Measurements from ENCODE around the gene AGPAT2. TPM values are rescaled to one million over a fixed set of nuclear protein-coding genes. Genes with fewer than 3 reads are reported as not detected.

The AGPAT2 gene
- total RNA-seq, 2 donors from 2014 or later, result 50.2 to 66.8 TPM

DNA sequence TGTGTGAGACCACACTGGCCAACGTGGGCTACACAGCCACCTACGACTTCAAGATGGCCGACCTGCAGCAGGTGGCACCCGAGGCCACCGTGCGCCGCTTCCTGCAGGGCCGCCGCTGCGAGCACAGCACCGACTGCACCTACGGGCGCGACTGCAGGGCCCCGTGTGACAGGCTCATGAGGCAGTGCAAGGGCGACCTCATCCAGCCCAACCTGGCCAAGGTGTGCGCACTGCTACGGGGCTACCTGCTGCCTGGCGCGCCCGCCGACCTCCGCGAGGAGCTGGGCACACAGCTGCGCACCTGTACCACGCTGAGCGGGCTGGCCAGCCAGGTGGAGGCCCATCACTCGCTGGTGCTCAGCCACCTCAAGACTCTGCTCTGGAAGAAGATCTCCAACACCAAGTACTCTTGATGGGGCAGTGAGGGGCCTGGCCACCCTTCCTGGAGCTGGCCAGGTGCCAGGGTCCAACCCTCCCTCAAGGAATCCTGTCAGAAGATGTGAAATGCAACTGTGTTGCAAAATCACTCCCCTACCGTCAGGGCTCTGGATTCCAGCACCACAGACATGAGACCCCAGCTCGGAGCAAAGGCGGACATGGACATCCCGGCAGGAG, 36.2 kb upstream of the AGPAT2 start:
- peaks cover 8 to 19% of the 10 kb centered on the region in 2 donors for H3K4me1 ChIP-seq (ENCODE audit: control insufficient read depth in 1 of 2, low read depth in 2 of 2)
- ATAC-seq (ENCODE audit: insufficient number of reproducible peaks, low FRiP score, low read depth) (no peak), DNase-seq (ENCODE audit: low spot score) (no peak)
- peaks cover 21% of the 10 kb centered on the region for H3K36me3 ChIP-seq
- TF ChIP-seq CTCF (IDR thresholded peaks at IDR 0.05), result no peak
- no peak overlapping the region for H3K27ac ChIP-seq
- no peaks in the 10 kb centered on the region for H3K27me3 ChIP-seq (replicated peaks; ENCODE audit: insufficient read depth)
- H3K4me3 ChIP-seq, result no peak overlapping the region
- no peaks in the 10 kb centered on the region for H3K9me3 ChIP-seq

- ATAC-seq (ENCODE audit: insufficient number of reproducible peaks, low FRiP score, low read depth), result no peak
- H3K27ac ChIP-seq, result no peak overlapping the region
- no peak for TF ChIP-seq CTCF (IDR thresholded peaks at IDR 0.05)
- H3K4me1 ChIP-seq (ENCODE audit: control insufficient read depth in 1 of 2, low read depth in 2 of 2), result peaks cover 8 to 17% of the 10 kb centered on the region in 2 donors
- DNase-seq (ENCODE audit: low spot score), result no peak
- peaks cover 21% of the 10 kb centered on the region for H3K36me3 ChIP-seq
- H3K4me3 ChIP-seq, result no peak overlapping the region
- H3K9me3 ChIP-seq, result no peaks in the 10 kb centered on the region
- no peaks in the 10 kb centered on the region for H3K27me3 ChIP-seq (replicated peaks; ENCODE audit: insufficient read depth)
Observed at GRCh38 chr9:136722969-136723356, 35.7 kb upstream of the AGPAT2 start.

DNA sequence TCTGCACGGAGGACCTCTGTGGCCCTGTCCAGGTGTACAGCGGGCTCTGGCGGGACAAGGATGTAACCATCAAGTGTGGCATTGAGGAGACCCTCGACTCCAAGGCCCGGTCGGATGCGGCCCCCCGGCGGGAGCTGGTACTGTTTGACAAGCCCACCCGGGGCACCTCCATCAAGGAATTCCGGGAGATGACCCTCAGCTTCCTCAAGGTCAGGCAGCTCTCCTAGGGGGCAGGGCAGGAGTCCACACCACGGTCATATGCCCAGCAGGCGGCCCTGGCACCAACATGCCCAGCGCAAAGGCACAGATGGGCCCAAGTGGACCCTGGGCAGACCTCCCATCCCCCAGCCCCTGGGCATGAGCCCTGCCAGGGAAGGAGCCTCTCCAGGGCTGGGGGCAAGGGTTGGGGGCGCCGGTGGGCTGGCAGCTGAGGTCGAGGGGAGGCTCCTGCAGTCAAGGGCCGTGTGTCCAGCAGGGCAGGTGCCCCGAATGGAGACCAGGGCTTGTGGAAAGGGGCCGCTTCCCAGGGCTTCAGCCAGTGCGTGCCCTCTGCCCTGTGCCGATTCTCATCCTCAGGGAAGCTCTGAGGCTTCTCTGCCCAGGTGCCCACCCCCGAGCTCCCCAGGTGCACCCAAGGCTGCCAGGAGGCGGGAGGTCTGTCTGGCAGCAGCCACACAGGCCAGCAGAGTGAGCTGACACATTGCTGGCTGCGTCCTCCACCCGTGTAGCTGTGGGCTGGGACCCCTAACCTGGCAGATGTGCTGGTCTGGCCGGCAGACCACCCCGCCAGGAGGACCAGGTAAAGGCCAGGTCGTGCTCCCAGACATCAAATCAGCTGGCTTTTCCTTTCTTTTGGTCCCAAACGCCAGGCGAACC, 35.1 kb upstream of the AGPAT2 start:
- no peak for TF ChIP-seq CTCF (IDR thresholded peaks at IDR 0.05)
- Histone ChIP-seq H3K27ac (no peak overlapping the region), H3K4me1 (ENCODE audit: control insufficient read depth in 1 of 2, low read depth in 2 of 2) (peaks cover 8 to 17% of the 10 kb centered on the region in 2 donors), H3K36me3 (peaks cover 21% of the 10 kb centered on the region), H3K4me3 (no peak overlapping the region), H3K27me3 (replicated peaks; ENCODE audit: insufficient read depth) (no peaks in the 10 kb centered on the region), H3K9me3 (no peaks in the 10 kb centered on the region)
- ATAC-seq (ENCODE audit: insufficient number of reproducible peaks, low FRiP score, low read depth) (no peak), DNase-seq (ENCODE audit: low spot score) (no peak)

GRCh38 chr9:136721339-136722092, 34.3 kb upstream of the AGPAT2 start:
- no peak for ATAC-seq (ENCODE audit: insufficient number of reproducible peaks, low FRiP score, low read depth)
- no peak overlapping the region for H3K4me3 ChIP-seq
- no peak for TF ChIP-seq CTCF (IDR thresholded peaks at IDR 0.05)
- no peaks in the 10 kb centered on the region for H3K9me3 ChIP-seq
- peaks cover 0 to 8% of the 10 kb centered on the region in 2 donors for H3K4me1 ChIP-seq (ENCODE audit: control insufficient read depth in 1 of 2, low read depth in 2 of 2)
- no peaks in the 10 kb centered on the region for H3K27me3 ChIP-seq (replicated peaks; ENCODE audit: insufficient read depth)
- peaks cover 21% of the 10 kb centered on the region for H3K36me3 ChIP-seq
- DNase-seq (ENCODE audit: low spot score), result no peak
- H3K27ac ChIP-seq, result no peak overlapping the region

DNA sequence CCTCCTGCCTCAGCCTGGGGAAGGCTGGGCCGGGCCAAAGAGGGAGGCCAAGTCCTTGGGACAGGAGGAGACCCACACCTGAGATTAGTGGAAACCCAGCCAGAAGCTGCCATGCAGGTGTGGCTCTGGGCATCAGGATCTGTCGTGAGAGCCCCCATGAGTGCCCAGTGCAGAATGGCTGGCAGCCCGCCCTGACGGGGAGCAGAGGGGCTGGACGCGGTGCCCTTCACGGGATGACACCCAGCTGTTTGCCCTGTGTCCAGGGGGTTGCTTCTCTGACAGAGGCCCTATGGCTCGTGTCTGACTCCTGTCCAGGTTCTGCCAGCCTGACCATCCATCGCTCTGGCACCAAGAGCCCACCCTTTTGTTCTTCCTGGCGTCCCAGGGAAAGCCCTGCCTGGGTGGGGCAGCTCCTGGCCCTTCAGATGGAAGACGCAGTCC, 33.7 kb upstream of the AGPAT2 start:
- DNase-seq (ENCODE audit: low spot score) (no peak), ATAC-seq (ENCODE audit: insufficient number of reproducible peaks, low FRiP score, low read depth) (no peak)
- Histone ChIP-seq H3K27ac (no peak overlapping the region), H3K9me3 (no peaks in the 10 kb centered on the region), H3K4me3 (no peak overlapping the region), H3K36me3 (peaks cover 21% of the 10 kb centered on the region), H3K27me3 (replicated peaks; ENCODE audit: insufficient read depth) (no peaks in the 10 kb centered on the region), H3K4me1 (ENCODE audit: control insufficient read depth in 1 of 2, low read depth in 2 of 2) (peaks cover 0 to 2% of the 10 kb centered on the region in 2 donors)
- TF ChIP-seq CTCF (IDR thresholded peaks at IDR 0.05), result no peak

All from thoracic aorta (tissue), 2 donors.